HepG2 (cell line): Measurements from ENCODE around the gene ABCB8. TPM values are rescaled to one million over a fixed set of nuclear protein-coding genes. Genes with fewer than 3 reads are reported as not detected.

ENCODE experiments used
- MYC ChIP-seq: sonication (generic); formaldehyde crosslinking; IDR thresholded peaks from 2 replicates; pipeline ENCODE4 v1.9.0; 2021; ENCODE audit warnings: missing genetic modification reagents, borderline replicate concordance
- NKX3-1 ChIP-seq: sonication (generic); formaldehyde crosslinking; IDR thresholded peaks from 2 replicates; pipeline ENCODE4 v1.5.0; 2020; ENCODE audit warnings: missing genetic modification reagents
- PHF8 ChIP-seq: sonication (generic); formaldehyde crosslinking; IDR thresholded peaks from 2 replicates; pipeline ENCODE4 v1.5.0; 2020; ENCODE audit warnings: missing genetic modification reagents
- TCF7 ChIP-seq: sonication (generic); IDR thresholded peaks from 2 replicates; pipeline ENCODE4 v1.6.1; 2016; ENCODE audit warnings: antibody characterized with exemption, low read depth
- ZNF510 ChIP-seq: sonication (generic); formaldehyde crosslinking; IDR thresholded peaks from 2 replicates; pipeline ENCODE4 v1.4.0; 2020; ENCODE audit warnings: low read depth, mild to moderate bottlenecking, missing genetic modification reagents
- polyA plus RNA-seq, 8 experiments: library from polyadenylated mRNA; depleted of rRNA in 3 of 8; stranded (reverse) in 7 of 8; unstranded in 1 of 8; fragments of >200 nt; fragmentation: Illumina TruSeq in 4 of 8; extraction: Trizol in 4 of 8; gene quantifications; 2 replicates each; pipeline versions ENCODE4 v1.2.1 to v1.2.3, GENCODE V29; 2011 to 2016; ENCODE audit warnings: low read depth in 4 of 8, missing spikeins in 1 of 8, mixed read lengths in 1 of 8; ENCODE audit not compliant: insufficient read depth in 1 of 8
- total RNA-seq, 5 experiments: library from RNA; depleted of rRNA; stranded (reverse); fragments of >200 nt; fragmentation: Illumina TruSeq; extraction: Trizol; gene quantifications; 2 replicates each; pipeline ENCODE4 v1.2.3, GENCODE V29; 2016; ENCODE audit warnings: low read depth in 1 of 5
- TF ChIP-seq, protein P1 (sequence below): sonication (generic); formaldehyde crosslinking; IDR thresholded peaks from 2 replicates; pipeline ENCODE4 v1.5.1; 2020; ENCODE audit warnings: missing genetic modification reagents, mild to moderate bottlenecking, borderline replicate concordance
- TF ChIP-seq, protein P2 (sequence below): sonication (generic); formaldehyde crosslinking; IDR thresholded peaks from 2 replicates; pipeline ENCODE4 v1.4.0; 2020; ENCODE audit warnings: mild to moderate bottlenecking, missing genetic modification reagents
- TF ChIP-seq, protein P3 (sequence below): IDR thresholded peaks from 2 replicates; pipeline ENCODE4 v1.6.1; 2016; ENCODE audit warnings: missing compliant biosample characterization, missing genetic modification reagents, borderline replicate concordance
- TF ChIP-seq, protein P4 (sequence below): sonication (generic); formaldehyde crosslinking; IDR thresholded peaks from 2 replicates; pipeline ENCODE4 v1.5.0; 2020; ENCODE audit warnings: mild to moderate bottlenecking, missing genetic modification reagents
- TF ChIP-seq, protein P5 (sequence below): sonication (generic); formaldehyde crosslinking; IDR thresholded peaks from 2 replicates; pipeline ENCODE4 v1.4.0; 2020; ENCODE audit warnings: missing genetic modification reagents

Gene ABCB8
- total and polyA plus RNA-seq, 2 of the 13 experiments (the other 11 are each of a cell fraction or from before 2014, with no cell fraction given) = 6.6 to 16.7 TPM

DNA sequence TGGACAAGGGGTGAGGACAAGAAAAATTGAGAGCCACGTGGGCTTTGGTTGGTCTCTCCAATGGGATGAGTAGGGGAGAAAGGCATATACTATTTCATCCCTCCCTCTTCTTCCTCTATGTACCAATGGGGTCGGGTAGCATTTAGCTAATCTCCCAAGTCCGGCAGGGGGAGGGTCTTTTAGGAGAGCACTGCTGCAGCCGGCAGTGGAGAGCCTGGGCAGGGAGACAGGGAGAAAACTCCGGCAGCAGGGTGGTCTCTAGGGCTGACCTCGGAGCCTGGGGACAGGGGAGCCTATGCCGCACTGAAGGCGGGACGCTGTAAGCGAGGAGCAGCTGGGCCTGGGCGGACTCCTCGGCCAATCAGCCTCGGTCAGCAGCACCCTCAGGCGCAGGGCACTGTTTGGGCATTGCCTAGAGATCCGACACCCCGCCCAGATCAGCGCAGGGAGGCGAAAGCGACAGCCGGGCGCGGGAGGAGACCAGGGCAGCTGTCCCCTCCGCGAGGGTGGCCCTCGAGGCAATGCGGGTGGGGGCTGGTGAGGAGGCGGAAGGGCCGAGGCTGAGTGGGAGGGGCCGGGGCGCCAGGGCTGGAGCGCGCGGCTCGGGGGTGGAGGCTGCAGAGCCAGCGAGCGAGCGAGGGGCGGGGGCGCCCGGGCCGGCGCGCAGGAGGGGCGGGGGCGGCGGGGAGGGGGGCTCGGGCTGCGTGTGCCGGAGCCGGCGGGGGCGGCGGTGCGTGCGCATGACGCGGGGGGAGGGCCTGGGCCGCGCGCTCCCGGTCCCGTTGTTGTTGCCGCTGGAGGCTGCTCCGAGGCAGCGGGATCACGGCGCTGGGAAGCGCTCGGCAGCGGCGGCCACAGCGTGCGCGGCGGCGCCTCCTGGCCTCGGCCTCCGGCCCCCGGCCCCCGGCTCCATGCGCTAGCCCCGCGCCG, 57.7 kb downstream of the ABCB8 start, which contains the start of gene AGAP3 (continued):
- TF ChIP-seq, protein P1, sequence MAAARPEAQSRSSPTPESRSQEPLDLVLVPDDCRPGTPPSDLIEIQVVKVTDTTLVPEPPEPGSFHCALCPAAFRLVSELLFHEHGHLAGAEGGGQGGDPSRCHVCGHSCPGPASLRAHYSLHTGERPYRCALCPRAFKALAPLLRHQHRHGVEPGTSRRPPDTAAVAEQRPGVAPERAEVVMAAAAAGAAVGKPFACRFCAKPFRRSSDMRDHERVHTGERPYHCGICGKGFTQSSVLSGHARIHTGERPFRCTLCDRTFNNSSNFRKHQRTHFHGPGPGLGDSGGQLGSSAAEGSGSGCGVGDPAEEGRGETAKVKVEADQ (CRISPR knock-in tag) = no peak
- TF ChIP-seq, protein P2, sequence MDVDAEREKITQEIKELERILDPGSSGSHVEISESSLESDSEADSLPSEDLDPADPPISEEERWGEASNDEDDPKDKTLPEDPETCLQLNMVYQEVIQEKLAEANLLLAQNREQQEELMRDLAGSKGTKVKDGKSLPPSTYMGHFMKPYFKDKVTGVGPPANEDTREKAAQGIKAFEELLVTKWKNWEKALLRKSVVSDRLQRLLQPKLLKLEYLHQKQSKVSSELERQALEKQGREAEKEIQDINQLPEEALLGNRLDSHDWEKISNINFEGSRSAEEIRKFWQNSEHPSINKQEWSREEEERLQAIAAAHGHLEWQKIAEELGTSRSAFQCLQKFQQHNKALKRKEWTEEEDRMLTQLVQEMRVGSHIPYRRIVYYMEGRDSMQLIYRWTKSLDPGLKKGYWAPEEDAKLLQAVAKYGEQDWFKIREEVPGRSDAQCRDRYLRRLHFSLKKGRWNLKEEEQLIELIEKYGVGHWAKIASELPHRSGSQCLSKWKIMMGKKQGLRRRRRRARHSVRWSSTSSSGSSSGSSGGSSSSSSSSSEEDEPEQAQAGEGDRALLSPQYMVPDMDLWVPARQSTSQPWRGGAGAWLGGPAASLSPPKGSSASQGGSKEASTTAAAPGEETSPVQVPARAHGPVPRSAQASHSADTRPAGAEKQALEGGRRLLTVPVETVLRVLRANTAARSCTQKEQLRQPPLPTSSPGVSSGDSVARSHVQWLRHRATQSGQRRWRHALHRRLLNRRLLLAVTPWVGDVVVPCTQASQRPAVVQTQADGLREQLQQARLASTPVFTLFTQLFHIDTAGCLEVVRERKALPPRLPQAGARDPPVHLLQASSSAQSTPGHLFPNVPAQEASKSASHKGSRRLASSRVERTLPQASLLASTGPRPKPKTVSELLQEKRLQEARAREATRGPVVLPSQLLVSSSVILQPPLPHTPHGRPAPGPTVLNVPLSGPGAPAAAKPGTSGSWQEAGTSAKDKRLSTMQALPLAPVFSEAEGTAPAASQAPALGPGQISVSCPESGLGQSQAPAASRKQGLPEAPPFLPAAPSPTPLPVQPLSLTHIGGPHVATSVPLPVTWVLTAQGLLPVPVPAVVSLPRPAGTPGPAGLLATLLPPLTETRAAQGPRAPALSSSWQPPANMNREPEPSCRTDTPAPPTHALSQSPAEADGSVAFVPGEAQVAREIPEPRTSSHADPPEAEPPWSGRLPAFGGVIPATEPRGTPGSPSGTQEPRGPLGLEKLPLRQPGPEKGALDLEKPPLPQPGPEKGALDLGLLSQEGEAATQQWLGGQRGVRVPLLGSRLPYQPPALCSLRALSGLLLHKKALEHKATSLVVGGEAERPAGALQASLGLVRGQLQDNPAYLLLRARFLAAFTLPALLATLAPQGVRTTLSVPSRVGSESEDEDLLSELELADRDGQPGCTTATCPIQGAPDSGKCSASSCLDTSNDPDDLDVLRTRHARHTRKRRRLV = no peak
- TF ChIP-seq ZNF510 (CRISPR knock-in tag) (no peak), MYC (CRISPR knock-in tag) (peak; percentile 75; the same call in 1 of the 2 replicates), NKX3-1 (CRISPR knock-in tag) (0 out of 2 replicates have a peak, but pooled peaks have one; percentile 20), PHF8 (CRISPR knock-in tag) (peak; percentile 79), TCF7 (no peak)
- TF ChIP-seq, protein P3, sequence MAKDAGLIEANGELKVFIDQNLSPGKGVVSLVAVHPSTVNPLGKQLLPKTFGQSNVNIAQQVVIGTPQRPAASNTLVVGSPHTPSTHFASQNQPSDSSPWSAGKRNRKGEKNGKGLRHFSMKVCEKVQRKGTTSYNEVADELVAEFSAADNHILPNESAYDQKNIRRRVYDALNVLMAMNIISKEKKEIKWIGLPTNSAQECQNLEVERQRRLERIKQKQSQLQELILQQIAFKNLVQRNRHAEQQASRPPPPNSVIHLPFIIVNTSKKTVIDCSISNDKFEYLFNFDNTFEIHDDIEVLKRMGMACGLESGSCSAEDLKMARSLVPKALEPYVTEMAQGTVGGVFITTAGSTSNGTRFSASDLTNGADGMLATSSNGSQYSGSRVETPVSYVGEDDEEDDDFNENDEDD (CRISPR knock-in tag) = peak; percentile 59; the same call in 1 of the 2 replicates
- TF ChIP-seq, protein P4, sequence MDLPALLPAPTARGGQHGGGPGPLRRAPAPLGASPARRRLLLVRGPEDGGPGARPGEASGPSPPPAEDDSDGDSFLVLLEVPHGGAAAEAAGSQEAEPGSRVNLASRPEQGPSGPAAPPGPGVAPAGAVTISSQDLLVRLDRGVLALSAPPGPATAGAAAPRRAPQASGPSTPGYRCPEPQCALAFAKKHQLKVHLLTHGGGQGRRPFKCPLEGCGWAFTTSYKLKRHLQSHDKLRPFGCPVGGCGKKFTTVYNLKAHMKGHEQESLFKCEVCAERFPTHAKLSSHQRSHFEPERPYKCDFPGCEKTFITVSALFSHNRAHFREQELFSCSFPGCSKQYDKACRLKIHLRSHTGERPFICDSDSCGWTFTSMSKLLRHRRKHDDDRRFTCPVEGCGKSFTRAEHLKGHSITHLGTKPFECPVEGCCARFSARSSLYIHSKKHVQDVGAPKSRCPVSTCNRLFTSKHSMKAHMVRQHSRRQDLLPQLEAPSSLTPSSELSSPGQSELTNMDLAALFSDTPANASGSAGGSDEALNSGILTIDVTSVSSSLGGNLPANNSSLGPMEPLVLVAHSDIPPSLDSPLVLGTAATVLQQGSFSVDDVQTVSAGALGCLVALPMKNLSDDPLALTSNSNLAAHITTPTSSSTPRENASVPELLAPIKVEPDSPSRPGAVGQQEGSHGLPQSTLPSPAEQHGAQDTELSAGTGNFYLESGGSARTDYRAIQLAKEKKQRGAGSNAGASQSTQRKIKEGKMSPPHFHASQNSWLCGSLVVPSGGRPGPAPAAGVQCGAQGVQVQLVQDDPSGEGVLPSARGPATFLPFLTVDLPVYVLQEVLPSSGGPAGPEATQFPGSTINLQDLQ (CRISPR knock-in tag) = no peak
- TF ChIP-seq, protein P5, sequence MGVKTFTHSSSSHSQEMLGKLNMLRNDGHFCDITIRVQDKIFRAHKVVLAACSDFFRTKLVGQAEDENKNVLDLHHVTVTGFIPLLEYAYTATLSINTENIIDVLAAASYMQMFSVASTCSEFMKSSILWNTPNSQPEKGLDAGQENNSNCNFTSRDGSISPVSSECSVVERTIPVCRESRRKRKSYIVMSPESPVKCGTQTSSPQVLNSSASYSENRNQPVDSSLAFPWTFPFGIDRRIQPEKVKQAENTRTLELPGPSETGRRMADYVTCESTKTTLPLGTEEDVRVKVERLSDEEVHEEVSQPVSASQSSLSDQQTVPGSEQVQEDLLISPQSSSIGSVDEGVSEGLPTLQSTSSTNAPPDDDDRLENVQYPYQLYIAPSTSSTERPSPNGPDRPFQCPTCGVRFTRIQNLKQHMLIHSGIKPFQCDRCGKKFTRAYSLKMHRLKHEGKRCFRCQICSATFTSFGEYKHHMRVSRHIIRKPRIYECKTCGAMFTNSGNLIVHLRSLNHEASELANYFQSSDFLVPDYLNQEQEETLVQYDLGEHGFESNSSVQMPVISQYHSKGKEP (CRISPR knock-in tag) = no peak
